ENCODE measurements around the gene CAPN13. TPM values are rescaled to one million over a fixed set of nuclear protein-coding genes. Genes with fewer than 3 reads are reported as not detected.

The CAPN13 gene
- total and polyA plus RNA-seq, 2 donors (not counting 1 experiment from before 2014, with no cell fraction given) = not detected

- no peak overlapping the region for H3K9ac ChIP-seq (ENCODE audit: low read length)
- intact Hi-C loops (cut with micrococcal nuclease) = no loop called here
- WGBS (ENCODE audit: insufficient coverage) = 74% methylated on average over 3 of the region's 3 CpGs
- no peak overlapping the region for H3K27ac Mint-ChIP-seq
- no peak for DNase-seq
- no peaks in the 10 kb centered on the region for H3K27me3 ChIP-seq (replicated peaks in 1 of 4; ENCODE audit: control extremely low read depth in 1 of 4, control insufficient read depth in 3 of 4, insufficient read depth in 4 of 4, low read length in 3 of 4)
- H3K4me3 ChIP-seq (ENCODE audit: control extremely low read depth in 1 of 5, extremely low read depth in 1 of 5, insufficient read depth in 1 of 5, low read depth in 2 of 5, low read length in 4 of 5) = no peak overlapping the region
- peaks cover 6 to 13% of the 10 kb centered on the region in 2 donors for H3K4me1 ChIP-seq (ENCODE audit: control insufficient read depth in 2 of 2, insufficient read depth in 2 of 2, low read length in 2 of 2)
- POLR2A ChIA-PET = no interaction called here
- H3K36me3 ChIP-seq (replicated peaks in 1 of 2; ENCODE audit: control extremely low read depth in 1 of 2, control insufficient read depth in 1 of 2, extremely low read depth in 1 of 2, insufficient read depth in 2 of 2, low read length in 1 of 2) = no peaks in the 10 kb centered on the region
- H3K27ac ChIP-seq (ENCODE audit: low read length in 2 of 2) = no peak overlapping the region
- ATAC-seq (ENCODE audit: low read depth) = no peak
- H3K9me3 ChIP-seq (ENCODE audit: control extremely low read depth in 1 of 3, control insufficient read depth in 2 of 3, insufficient read depth in 1 of 3, low read length in 2 of 3) = no peaks in the 10 kb centered on the region
- H2AFZ ChIP-seq (ENCODE audit: insufficient read depth, low read depth, low read length, poor library complexity, severe bottlenecking) = no peak overlapping the region
- CTCF ChIA-PET = no interaction called here
- H3K27me3 Mint-ChIP-seq = no peaks in the 10 kb centered on the region
- no peak overlapping the region for H3K4me2 ChIP-seq (replicated peaks; ENCODE audit: low read depth, low read length, poor library complexity, severe bottlenecking)
- H3K4me1 Mint-ChIP-seq = peaks cover 12% of the 10 kb centered on the region
- H3K9me3 Mint-ChIP-seq (ENCODE audit: insufficient read depth) = no peaks in the 10 kb centered on the region
- H3K4me3 Mint-ChIP-seq = no peak overlapping the region
- no peaks in the 10 kb centered on the region for H4K20me1 ChIP-seq (ENCODE audit: control insufficient read depth, insufficient read depth, low read length, poor library complexity, severe bottlenecking)
- TF ChIP-seq EZH2 (IDR thresholded peaks at IDR 0.05; ENCODE audit: borderline replicate concordance, insufficient read depth, low read depth, low read length, poor library complexity, severe bottlenecking) = no peak
- no peak for TF ChIP-seq CTCF (IDR thresholded peaks at IDR 0.05)
- no peaks in the 10 kb centered on the region for H3K79me2 ChIP-seq (ENCODE audit: control insufficient read depth, insufficient read depth, low read length)
Measured at GRCh38 chr2:30684996-30685395, 122.2 kb downstream of the CAPN13 start.

GRCh38 chr2:30684516-30684915, 122.7 kb downstream of the CAPN13 start:
- Mint-ChIP-seq H3K4me3 (no peak overlapping the region), H3K4me1 (peaks cover 12% of the 10 kb centered on the region), H3K27me3 (no peaks in the 10 kb centered on the region), H3K27ac (no peak overlapping the region), H3K9me3 (ENCODE audit: insufficient read depth) (no peaks in the 10 kb centered on the region)
- no peaks in the 10 kb centered on the region for H3K36me3 ChIP-seq (replicated peaks in 1 of 2; ENCODE audit: control extremely low read depth in 1 of 2, control insufficient read depth in 1 of 2, extremely low read depth in 1 of 2, insufficient read depth in 2 of 2, low read length in 1 of 2)
- 100% methylated on average over 2 of the region's 5 CpGs for WGBS (ENCODE audit: insufficient coverage)
- H3K9ac ChIP-seq (ENCODE audit: low read length) = no peak overlapping the region
- intact Hi-C loops (cut with micrococcal nuclease) = no loop called here
- no peaks in the 10 kb centered on the region for H4K20me1 ChIP-seq (ENCODE audit: control insufficient read depth, insufficient read depth, low read length, poor library complexity, severe bottlenecking)
- no peaks in the 10 kb centered on the region for H3K27me3 ChIP-seq (replicated peaks in 1 of 4; ENCODE audit: control extremely low read depth in 1 of 4, control insufficient read depth in 3 of 4, insufficient read depth in 4 of 4, low read length in 3 of 4)
- ChIA-PET CTCF (no interaction called here), POLR2A (no interaction called here)
- no peaks in the 10 kb centered on the region for H3K79me2 ChIP-seq (ENCODE audit: control insufficient read depth, insufficient read depth, low read length)
- no peak overlapping the region for H2AFZ ChIP-seq (ENCODE audit: insufficient read depth, low read depth, low read length, poor library complexity, severe bottlenecking)
- H3K9me3 ChIP-seq (ENCODE audit: control extremely low read depth in 1 of 3, control insufficient read depth in 2 of 3, insufficient read depth in 1 of 3, low read length in 2 of 3) = no peaks in the 10 kb centered on the region
- H3K4me2 ChIP-seq (replicated peaks; ENCODE audit: low read depth, low read length, poor library complexity, severe bottlenecking) = no peak overlapping the region
- H3K4me3 ChIP-seq (ENCODE audit: control extremely low read depth in 1 of 5, extremely low read depth in 1 of 5, insufficient read depth in 1 of 5, low read depth in 2 of 5, low read length in 4 of 5) = no peak overlapping the region
- no peak for TF ChIP-seq EZH2 (IDR thresholded peaks at IDR 0.05; ENCODE audit: borderline replicate concordance, insufficient read depth, low read depth, low read length, poor library complexity, severe bottlenecking)
- TF ChIP-seq CTCF (IDR thresholded peaks at IDR 0.05) = no peak
- DNase-seq (no peak), ATAC-seq (ENCODE audit: low read depth) (no peak)
- no peak overlapping the region for H3K27ac ChIP-seq (ENCODE audit: low read length in 2 of 2)
- H3K4me1 ChIP-seq (ENCODE audit: control insufficient read depth in 2 of 2, insufficient read depth in 2 of 2, low read length in 2 of 2) = peaks cover 6 to 13% of the 10 kb centered on the region in 2 donors
